IPS DF 6.9 (cell line): ENCODE data around the gene UNC5B.

Experiments
- DNase-seq: peaks from one replicate; pipeline ENCODE4 v3.0.0-alpha.2; 2013; ENCODE audit warnings: low read depth, low spot score
- H3K27ac ChIP-seq: one replicate; pipeline ENCODE4 v1.5.1; 2013; ENCODE audit warnings: low read length, control low read depth
- H3K27me3 ChIP-seq: 2 replicates; pipeline ENCODE4 v1.6.1; 2013; ENCODE audit warnings: mild to moderate bottlenecking, low read length; ENCODE audit not compliant: control insufficient read depth, insufficient read depth
- H3K36me3 ChIP-seq: 2 replicates; pipeline ENCODE4 v1.6.1; 2013; ENCODE audit warnings: low read length; ENCODE audit not compliant: control insufficient read depth, insufficient read depth
- H3K4me1 ChIP-seq: 2 replicates; pipeline ENCODE4 v1.6.1; 2013; ENCODE audit warnings: low read length; ENCODE audit not compliant: control insufficient read depth, insufficient read depth
- H3K4me3 ChIP-seq: 2 replicates; pipeline ENCODE4 v1.5.1; 2013; ENCODE audit warnings: mild to moderate bottlenecking, low read length
- H3K9me3 ChIP-seq: 2 replicates; pipeline ENCODE4 v1.6.1; 2013; ENCODE audit warnings: low read length, inconsistent platforms; ENCODE audit not compliant: control insufficient read depth, insufficient read depth
- WGBS: extraction: QIAGEN DNeasy Blood & Tissue Kit; methylation state at CpG from one replicate; pipeline ENCODE4 v1.1.7; 2013; ENCODE audit warnings: mixed read lengths, missing lambda C conversion rate; ENCODE audit not compliant: insufficient read length, insufficient coverage; 5-methylcytosine and 5-hydroxymethylcytosine counted together

Gene UNC5B

GRCh38 chr10:71262817-71263216, 50.4 kb downstream of the UNC5B start:
- no peak overlapping the region for H3K4me3 ChIP-seq
- no peak for DNase-seq
- no peaks in the 10 kb centered on the region for H3K9me3 ChIP-seq
- no peaks in the 10 kb centered on the region for H3K27me3 ChIP-seq
- no CpG with 5 or more reads among the region's 5 CpGs for WGBS
- H3K36me3 ChIP-seq: no peaks in the 10 kb centered on the region
- H3K27ac ChIP-seq: no peak overlapping the region
- peaks cover 10% of the 10 kb centered on the region for H3K4me1 ChIP-seq

GRCh38 chr10:71263376-71263775, 51.0 kb downstream of the UNC5B start:
- peaks cover 10% of the 10 kb centered on the region for H3K4me1 ChIP-seq
- no CpG with 5 or more reads among the region's 9 CpGs for WGBS
- H3K27ac ChIP-seq: no peak overlapping the region
- H3K9me3 ChIP-seq: no peaks in the 10 kb centered on the region
- no peak for DNase-seq
- H3K36me3 ChIP-seq: no peaks in the 10 kb centered on the region
- H3K4me3 ChIP-seq: no peak overlapping the region
- H3K27me3 ChIP-seq: no peaks in the 10 kb centered on the region

- no peaks in the 10 kb centered on the region for H3K27me3 ChIP-seq
- H3K36me3 ChIP-seq: no peaks in the 10 kb centered on the region
- H3K9me3 ChIP-seq: no peaks in the 10 kb centered on the region
- no CpG with 5 or more reads among the region's 16 CpGs for WGBS
- DNase-seq: no peak
- H3K4me1 ChIP-seq: peaks cover 14% of the 10 kb centered on the region
- no peak overlapping the region for H3K27ac ChIP-seq
- H3K4me3 ChIP-seq: no peak overlapping the region
Observed at GRCh38 chr10:71264345-71265200, 52.2 kb downstream of the UNC5B start.

GRCh38 chr10:71265201-71265575, 52.8 kb downstream of the UNC5B start:
- Histone ChIP-seq H3K36me3 (no peaks in the 10 kb centered on the region), H3K9me3 (no peaks in the 10 kb centered on the region), H3K4me3 (no peak overlapping the region), H3K27ac (no peak overlapping the region), H3K27me3 (no peaks in the 10 kb centered on the region), H3K4me1 (peaks cover 14% of the 10 kb centered on the region)
- no CpG with 5 or more reads among the region's 9 CpGs for WGBS
- no peak for DNase-seq

- H3K4me1 ChIP-seq: peaks cover 15% of the 10 kb centered on the region
- no peaks in the 10 kb centered on the region for H3K27me3 ChIP-seq
- no peaks in the 10 kb centered on the region for H3K36me3 ChIP-seq
- no peaks in the 10 kb centered on the region for H3K9me3 ChIP-seq
- no peak overlapping the region for H3K27ac ChIP-seq
- no CpG with 5 or more reads among the region's 9 CpGs for WGBS
- no peak overlapping the region for H3K4me3 ChIP-seq
- no peak for DNase-seq
Observed at GRCh38 chr10:71265618-71266146, 53.3 kb downstream of the UNC5B start.

- no peaks in the 10 kb centered on the region for H3K9me3 ChIP-seq
- peaks cover 17% of the 10 kb centered on the region for H3K4me1 ChIP-seq
- no CpG with 5 or more reads among the region's 18 CpGs for WGBS
- H3K36me3 ChIP-seq: no peaks in the 10 kb centered on the region
- no peak for DNase-seq
- H3K27ac ChIP-seq: no peak overlapping the region
- H3K4me3 ChIP-seq: no peak overlapping the region
- H3K27me3 ChIP-seq: no peaks in the 10 kb centered on the region
Observed at GRCh38 chr10:71266147-71266917, 54.0 kb downstream of the UNC5B start.

GRCh38 chr10:71266918-71267442, 54.6 kb downstream of the UNC5B start:
- no peaks in the 10 kb centered on the region for H3K9me3 ChIP-seq
- WGBS: no CpG with 5 or more reads among the region's 8 CpGs
- no peak overlapping the region for H3K27ac ChIP-seq
- no peak overlapping the region for H3K4me3 ChIP-seq
- peaks cover 17% of the 10 kb centered on the region for H3K4me1 ChIP-seq
- H3K27me3 ChIP-seq: no peaks in the 10 kb centered on the region
- no peaks in the 10 kb centered on the region for H3K36me3 ChIP-seq
- DNase-seq: no peak

- Histone ChIP-seq H3K27me3 (no peaks in the 10 kb centered on the region), H3K9me3 (no peaks in the 10 kb centered on the region), H3K4me3 (no peak overlapping the region), H3K36me3 (no peaks in the 10 kb centered on the region), H3K4me1 (peaks cover 17% of the 10 kb centered on the region), H3K27ac (no peak overlapping the region)
- DNase-seq: no peak
- WGBS: no CpG with 5 or more reads among the region's 5 CpGs
Observed at GRCh38 chr10:71267508-71268240, 55.3 kb downstream of the UNC5B start.

- Histone ChIP-seq H3K4me3 (no peak overlapping the region), H3K9me3 (no peaks in the 10 kb centered on the region), H3K4me1 (peaks cover 14% of the 10 kb centered on the region), H3K27ac (no peak overlapping the region), H3K36me3 (no peaks in the 10 kb centered on the region), H3K27me3 (no peaks in the 10 kb centered on the region)
- no peak for DNase-seq
- WGBS: no CpG with 5 or more reads among the region's 8 CpGs
Observed at GRCh38 chr10:71268247-71268691, 55.9 kb downstream of the UNC5B start.

GRCh38 chr10:71268758-71269157, 56.4 kb downstream of the UNC5B start:
- no peak overlapping the region for H3K27ac ChIP-seq
- no CpG with 5 or more reads among the region's 11 CpGs for WGBS

More at GRCh38 chr10:71268758-71269157, 56.4 kb downstream of the UNC5B start:
- Histone ChIP-seq H3K36me3 (no peaks in the 10 kb centered on the region), H3K4me1 (peaks cover 14% of the 10 kb centered on the region), H3K4me3 (no peak overlapping the region), H3K27me3 (no peaks in the 10 kb centered on the region), H3K9me3 (no peaks in the 10 kb centered on the region)
- DNase-seq: no peak
